Sigmoid colon (tissue), 7 donors: ENCODE results near the gene ESPNL. TPM values are rescaled to one million over a fixed set of nuclear protein-coding genes. Genes with fewer than 3 reads are reported as not detected.

Source experiments
- DNase-seq: peaks from one replicate; pipeline ENCODE4 v3.0.0-alpha.2; 2019
- H3K27ac ChIP-seq, 4 donors: fragments of 200-600 bp; sonication (generic); one replicate each; pipeline ENCODE4 v1.5.1; 2016 to 2019; ENCODE audit warnings: mild to moderate bottlenecking in 1 of 4
- H3K27me3 ChIP-seq, 3 donors: fragments of 200-600 bp; sonication (generic); one replicate each; pipeline ENCODE4 v1.5.1; 2019; ENCODE audit warnings: mild to moderate bottlenecking in 1 of 3
- H3K36me3 ChIP-seq, 4 donors: fragments of 200-600 bp; sonication (generic); one replicate each; pipeline ENCODE4 v1.5.1; 2016 to 2019
- H3K4me1 ChIP-seq, 4 donors: fragments of 200-600 bp; sonication (generic); one replicate each; pipeline ENCODE4 v1.5.1; 2017 to 2019
- H3K4me3 ChIP-seq, 4 donors: fragments of 200-600 bp; sonication (generic); one replicate each; pipeline ENCODE4 v1.5.1; 2017 to 2019; ENCODE audit warnings: mild to moderate bottlenecking in 2 of 4, moderate library complexity in 1 of 4
- H3K9me3 ChIP-seq, 4 donors: fragments of 200-600 bp in 3 of 4; sonication (generic) in 3 of 4; one replicate each; pipeline versions ENCODE4 v1.5.1 to v1.6.1; 2013 to 2019
- CTCF ChIP-seq, 4 experiments: fragments of 450-650 bp in 3 of 4; fragments of 200-600 bp in 1 of 4; IDR thresholded peaks; one replicate each; pipeline ENCODE4 v1.5.1; 2016 to 2019; ENCODE audit warnings: antibody characterized with exemption in 4 of 4, mild to moderate bottlenecking in 3 of 4, moderate library complexity in 2 of 4
- EP300 ChIP-seq, 4 donors: sonication (generic); formaldehyde crosslinking; IDR thresholded peaks; one replicate each; pipeline ENCODE4 v1.6.1; 2017; ENCODE audit warnings: antibody characterized with exemption in 4 of 4
- POLR2A ChIP-seq, 2 donors: fragments of 450-650 bp; IDR thresholded peaks; one replicate each; pipeline ENCODE4 v1.6.1; 2016; ENCODE audit warnings: antibody characterized with exemption in 2 of 2, mild to moderate bottlenecking in 2 of 2, moderate library complexity in 2 of 2
- POLR2AphosphoS5 ChIP-seq, 4 donors: sonication (generic); formaldehyde crosslinking; IDR thresholded peaks; one replicate each; pipeline ENCODE4 v1.6.1; 2017; ENCODE audit warnings: antibody characterized with exemption in 4 of 4
- WGBS, 2 donors: extraction: QIAGEN DNeasy Blood & Tissue Kit; methylation state at CpG; one replicate each; pipeline ENCODE4 v1.1.7; 2013; 5-methylcytosine and 5-hydroxymethylcytosine counted together
- intact Hi-C: fragments of 100-400 bp; cut with DNase I; formaldehyde crosslinking; loops from one replicate; pipeline ENCODE4 v1.15.1; 2023
- polyA plus RNA-seq, 3 donors: library from polyadenylated mRNA; stranded (reverse); fragments of 200-250 nt; gene quantifications; one replicate each; pipeline ENCODE4 v1.2.3, GENCODE V29; 2013
- total RNA-seq, 4 donors: library from RNA; depleted of rRNA; stranded (reverse); fragments of >200 nt; gene quantifications; one replicate each; pipeline ENCODE4 v1.1.0, GENCODE V29; 2016
- donor health status: healthy with polysubstance abuse.
- donor health status: Bipolar disorder and iron deficiency.
- donor health status: healthy.

ESPNL gene
- total and polyA plus RNA-seq, 7 donors: 0.36 to 2.0 (median 0.58) TPM; not detected in 3

GRCh38 chr2:238082151-238082550, 18.0 kb upstream of the ESPNL start:
- 94 to 95% methylated on average over 17 of the region's 17 CpGs for WGBS, 2 donors
- H3K27me3 ChIP-seq: no peaks in the 10 kb centered on the region
- H3K4me3 ChIP-seq: no peak overlapping the region
- no peaks in the 10 kb centered on the region for H3K9me3 ChIP-seq
- peaks cover 0 to 42% (median 6%) of the 10 kb centered on the region in 4 donors for H3K36me3 ChIP-seq
- DNase-seq: no peak
- TF ChIP-seq POLR2A (IDR thresholded peaks at IDR 0.05): no peak
- H3K27ac ChIP-seq: no peak overlapping the region
- intact Hi-C loops: no loop called here
- H3K4me1 ChIP-seq: peaks cover 0 to 4% (median 0%) of the 10 kb centered on the region in 4 donors

GRCh38 chr2:238082827-238083226, 17.3 kb upstream of the ESPNL start:
- no peak for TF ChIP-seq POLR2AphosphoS5 (IDR thresholded peaks at IDR 0.05)
- DNase-seq: no peak
- 95 to 96% methylated on average over 7 of the region's 7 CpGs for WGBS, 2 donors
- H3K9me3 ChIP-seq: no peaks in the 10 kb centered on the region
- H3K27me3 ChIP-seq: no peaks in the 10 kb centered on the region
- H3K4me1 ChIP-seq: peaks cover 0 to 4% (median 0%) of the 10 kb centered on the region in 4 donors
- H3K27ac ChIP-seq: no peak overlapping the region
- peaks cover 0 to 42% (median 5%) of the 10 kb centered on the region in 4 donors for H3K36me3 ChIP-seq
- intact Hi-C loops: no loop called here
- no peak overlapping the region for H3K4me3 ChIP-seq

- Histone ChIP-seq H3K9me3 (no peaks in the 10 kb centered on the region), H3K4me3 (no peak overlapping the region), H3K4me1 (peaks cover 0 to 4% (median 0%) of the 10 kb centered on the region in 4 donors), H3K27ac (no peak overlapping the region), H3K36me3 (peaks cover 0 to 42% (median 5%) of the 10 kb centered on the region in 4 donors), H3K27me3 (no peaks in the 10 kb centered on the region)
- 97 to 98% methylated on average over 5 of the region's 5 CpGs for WGBS, 2 donors
- intact Hi-C loops: no loop called here
- no peak for DNase-seq
- TF ChIP-seq POLR2AphosphoS5 (IDR thresholded peaks at IDR 0.05): no peak
- no peak for TF ChIP-seq CTCF (IDR thresholded peaks at IDR 0.05)
- no peak for TF ChIP-seq EP300 (IDR thresholded peaks at IDR 0.05)
- no peak for TF ChIP-seq POLR2A (IDR thresholded peaks at IDR 0.05)
These were observed 16.2 kb upstream of the ESPNL start for GRCh38 chr2:238083919-238084318.

- Histone ChIP-seq H3K36me3 (peaks cover 0 to 42% (median 5%) of the 10 kb centered on the region in 4 donors), H3K27ac (no peak overlapping the region), H3K27me3 (no peaks in the 10 kb centered on the region), H3K4me3 (no peak overlapping the region), H3K9me3 (no peaks in the 10 kb centered on the region), H3K4me1 (peaks cover 0 to 4% (median 0%) of the 10 kb centered on the region in 4 donors)
- DNase-seq: no peak
- WGBS, 2 donors: 94 to 95% methylated on average over 7 of the region's 7 CpGs
- no peak for TF ChIP-seq POLR2A (IDR thresholded peaks at IDR 0.05)
- no peak for TF ChIP-seq POLR2AphosphoS5 (IDR thresholded peaks at IDR 0.05)
- TF ChIP-seq CTCF (IDR thresholded peaks at IDR 0.05): no peak
- TF ChIP-seq EP300 (IDR thresholded peaks at IDR 0.05): no peak
- intact Hi-C loops: no loop called here
These were observed 15.4 kb upstream of the ESPNL start for GRCh38 chr2:238084761-238085160.

GRCh38 chr2:238085899-238086298, 14.2 kb upstream of the ESPNL start:
- DNase-seq: no peak
- intact Hi-C loops: no loop called here
- WGBS, 2 donors: 97 to 98% methylated on average over 3 of the region's 3 CpGs
- H3K27ac ChIP-seq: no peak overlapping the region
- no peaks in the 10 kb centered on the region for H3K27me3 ChIP-seq
- peaks cover 0 to 4% (median 0%) of the 10 kb centered on the region in 4 donors for H3K4me1 ChIP-seq
- TF ChIP-seq POLR2A (IDR thresholded peaks at IDR 0.05): no peak
- TF ChIP-seq CTCF (IDR thresholded peaks at IDR 0.05): no peak
- TF ChIP-seq POLR2AphosphoS5 (IDR thresholded peaks at IDR 0.05): no peak
- no peak for TF ChIP-seq EP300 (IDR thresholded peaks at IDR 0.05)
- peaks cover 0 to 38% (median 5%) of the 10 kb centered on the region in 4 donors for H3K36me3 ChIP-seq
- H3K4me3 ChIP-seq: no peak overlapping the region
- no peaks in the 10 kb centered on the region for H3K9me3 ChIP-seq

GRCh38 chr2:238087211-238087610, 12.9 kb upstream of the ESPNL start:
- H3K9me3 ChIP-seq: no peaks in the 10 kb centered on the region

More at GRCh38 chr2:238087211-238087610, 12.9 kb upstream of the ESPNL start:
- Histone ChIP-seq H3K36me3 (peaks cover 0 to 29% (median 3%) of the 10 kb centered on the region in 4 donors), H3K4me3 (no peak overlapping the region), H3K4me1 (peaks cover 0 to 2% (median 0%) of the 10 kb centered on the region in 4 donors), H3K27ac (no peak overlapping the region), H3K27me3 (no peaks in the 10 kb centered on the region)
- no peak for DNase-seq
- TF ChIP-seq CTCF (IDR thresholded peaks at IDR 0.05): no peak
- TF ChIP-seq POLR2AphosphoS5 (IDR thresholded peaks at IDR 0.05): no peak
- TF ChIP-seq POLR2A (IDR thresholded peaks at IDR 0.05): no peak
- no peak for TF ChIP-seq EP300 (IDR thresholded peaks at IDR 0.05)
- 78 to 84% methylated on average over 2 of the region's 2 CpGs for WGBS, 2 donors
- intact Hi-C loops: no loop called here
